Stimulated activated CD4-positive, alpha-beta T cell treated with anti-CD3 and anti-CD28 coated beads, TNF-alpha, amount 100 ng/mL, for 48 hours (primary cell): ENCODE data around the gene XAF1.
"Not testable (repeated sequence)": the region's sequence is repeated elsewhere in the genome, so short reads cannot be mapped to it uniquely, and the experiment has no call there.

Experiments used
- DNase-seq, 3 donors: peaks; one replicate each; pipeline ENCODE4 v3.0.0-alpha.2; 2020; ENCODE audit warnings: low read depth in 3 of 3

The XAF1 gene

DNA sequence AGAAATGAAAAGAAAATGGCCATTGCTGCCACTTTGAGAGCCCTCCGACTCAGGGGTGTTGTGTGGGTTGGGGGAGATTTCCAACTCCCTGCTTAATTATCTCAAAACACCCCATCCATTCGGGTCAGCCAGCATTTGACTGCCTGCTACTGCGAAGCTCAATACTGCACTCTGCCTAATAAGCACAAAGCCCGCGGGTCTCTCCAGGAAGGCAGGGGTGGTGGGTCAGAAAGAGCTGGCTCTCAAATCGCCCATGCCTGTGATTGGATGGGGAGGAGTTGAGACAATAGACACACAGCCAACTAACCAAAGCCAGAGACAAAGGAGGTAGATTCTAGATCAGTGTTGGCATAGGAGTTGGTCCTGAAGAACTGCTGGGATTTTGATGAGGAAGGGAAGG is 2.3 kb upstream of the XAF1 start:
- no peak for DNase-seq

DNA sequence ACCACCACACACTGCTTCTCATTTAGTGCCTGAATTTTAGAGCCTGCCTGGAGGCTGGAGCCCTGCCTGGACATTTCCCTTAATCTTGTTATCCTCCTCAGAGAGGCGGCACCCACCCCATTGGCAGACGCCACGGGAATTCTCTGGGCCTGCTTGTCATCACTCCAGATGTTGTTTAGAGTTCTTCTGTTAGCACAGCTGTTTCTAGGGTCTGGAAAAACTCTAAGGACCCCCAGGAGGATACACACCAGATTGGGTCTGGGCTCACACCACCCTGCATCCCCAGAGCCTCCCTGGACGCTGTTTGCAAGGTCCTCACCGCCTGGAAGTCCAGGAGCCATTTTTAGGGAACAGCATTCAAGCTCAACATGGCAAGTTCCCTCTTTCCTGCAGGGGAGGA is 565 bp upstream of the XAF1 start:
- DNase-seq = no peak

GRCh38 chr17:6756425-6757031 is 682 bp downstream of the XAF1 start:
- DNase-seq = no peak

GRCh38 chr17:6757747-6758146 is 1.9 kb downstream of the XAF1 start:
- DNase-seq = no peak

- no peak for DNase-seq
Measured at GRCh38 chr17:6761779-6762178, 5.9 kb downstream of the XAF1 start.

DNA sequence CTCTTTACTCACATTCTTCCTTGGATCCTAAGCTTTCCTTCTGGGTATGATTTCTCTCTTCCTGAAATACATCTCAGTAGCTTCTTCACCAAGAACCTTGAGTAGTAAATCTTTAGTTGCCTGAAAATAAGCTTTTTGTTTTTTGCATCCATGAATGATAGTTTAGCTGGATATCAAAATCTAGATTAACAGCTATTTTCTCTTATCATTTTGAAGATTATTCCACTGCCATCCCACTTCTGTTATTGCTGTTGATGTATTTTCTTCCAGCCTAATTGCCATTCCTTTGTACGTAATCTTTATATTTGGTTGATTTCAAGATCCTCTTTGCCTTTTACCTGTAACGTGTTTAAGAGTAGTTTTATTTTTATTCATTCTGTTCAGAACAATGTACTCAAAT is 12.6 kb downstream of the XAF1 start:
- DNase-seq = no peak

GRCh38 chr17:6772016-6772415 is 16.2 kb downstream of the XAF1 start:
- no peak for DNase-seq

- DNase-seq = not testable (repeated sequence)
Measured at GRCh38 chr17:6774906-6775305, 19.1 kb downstream of the XAF1 start.

DNA sequence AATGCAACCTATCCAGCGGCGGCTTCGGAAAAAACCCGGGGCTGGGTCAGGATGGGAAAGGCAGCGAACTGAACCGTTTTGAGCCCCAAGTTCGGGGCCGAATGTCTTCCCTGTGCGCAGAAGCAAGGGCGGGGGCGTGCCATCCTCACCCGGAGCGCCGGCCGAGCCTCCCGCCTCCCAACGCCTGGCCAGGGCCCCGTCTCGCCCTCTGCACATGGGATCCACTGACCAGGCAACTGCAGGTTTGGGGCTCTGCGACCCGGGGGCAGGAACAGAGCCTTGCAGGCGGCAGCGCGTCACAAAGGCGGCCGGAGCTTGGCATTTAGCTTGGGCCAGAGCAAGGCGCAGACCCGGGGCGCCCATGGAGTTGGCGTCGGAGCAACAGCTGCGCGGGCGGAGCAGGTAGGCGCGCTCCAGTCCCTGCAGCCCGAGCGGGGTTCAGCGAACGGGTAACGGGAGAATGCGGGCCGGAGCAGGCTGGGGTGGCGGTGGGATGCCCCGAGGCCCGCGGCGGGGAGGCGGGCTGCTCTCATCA is 20.1 kb downstream of the XAF1 start, which contains the start of gene FBXO39:
TSS of gene FBXO39 (plus strand) at position 345 of the 535 bp plus-strand sequence. CDS start 3,654 bp downstream, outside the sequence.
- no peak for DNase-seq

DNA sequence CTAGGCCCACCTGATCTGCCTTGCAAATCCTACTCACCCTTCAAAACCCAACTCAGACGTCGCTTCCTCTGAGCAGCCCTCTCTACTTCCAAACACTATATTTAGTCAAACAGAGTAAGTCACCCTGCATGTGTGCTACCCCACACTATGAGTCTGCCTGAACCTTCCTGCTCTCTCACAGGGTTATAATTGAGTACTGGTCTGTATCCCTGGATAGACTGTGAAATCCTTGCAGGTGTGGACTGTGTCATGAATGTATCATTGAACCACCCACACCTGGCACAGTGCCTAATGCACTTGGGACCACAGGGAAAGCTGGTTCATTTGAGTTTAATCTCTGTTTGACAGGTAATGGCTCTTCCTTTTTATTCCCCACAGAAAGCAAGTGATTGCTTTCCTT is 23.6 kb downstream of the XAF1 start:
- DNase-seq = no peak

GRCh38 chr17:6780001-6780400 is 24.2 kb downstream of the XAF1 start:
- DNase-seq = no peak

GRCh38 chr17:6780886-6781285 is 25.0 kb downstream of the XAF1 start:
- DNase-seq = no peak

DNA sequence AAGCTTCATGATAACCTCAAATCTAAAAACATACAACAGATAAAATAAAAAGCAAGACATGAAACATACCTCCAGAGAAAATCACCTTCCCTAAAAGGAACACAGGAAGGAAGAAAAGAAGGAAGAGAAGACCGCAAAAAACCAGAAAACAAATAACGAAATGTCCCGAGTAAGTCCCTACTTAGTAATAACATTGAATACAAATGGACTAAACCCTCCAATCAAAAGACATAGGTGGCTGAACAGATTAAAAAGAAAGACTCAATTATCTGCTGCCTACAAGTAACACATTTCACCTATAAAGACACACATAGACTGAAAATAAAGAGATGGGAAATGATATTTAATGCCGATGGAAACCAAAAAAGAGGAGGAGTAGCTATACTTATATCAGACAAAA is 26.4 kb downstream of the XAF1 start:
- DNase-seq = no peak

GRCh38 chr17:6786618-6787017 is 30.8 kb downstream of the XAF1 start:
- DNase-seq = no peak

DNA sequence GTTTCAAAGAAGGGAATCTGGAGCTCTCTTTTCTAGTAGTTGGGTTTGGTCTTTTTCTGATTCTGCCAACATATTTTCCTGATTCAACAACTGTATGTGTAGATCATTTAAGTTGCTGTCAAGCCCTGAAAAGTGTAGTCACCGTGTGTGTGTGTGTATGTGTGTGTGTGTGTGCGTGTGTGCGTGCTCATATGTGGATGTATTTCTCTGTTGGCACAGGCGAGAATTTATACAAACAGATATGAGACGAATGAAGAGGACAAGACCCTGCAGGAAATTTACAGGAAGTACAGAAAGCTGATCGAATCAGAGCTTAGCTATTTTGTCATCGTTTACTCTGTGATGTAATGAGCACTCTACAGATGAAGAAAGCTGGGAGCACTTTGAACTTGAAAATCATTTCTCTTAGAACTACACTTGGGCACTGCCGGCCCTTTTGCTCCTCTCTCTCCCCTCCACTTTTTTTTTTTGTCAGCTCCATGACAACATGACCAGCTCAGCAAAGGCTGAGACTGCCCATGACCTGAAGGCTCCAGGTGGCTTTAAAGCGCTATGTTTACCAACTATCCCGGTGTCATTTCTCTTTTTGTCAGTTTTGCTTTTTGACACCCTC is 31.3 kb downstream of the XAF1 start:
- no peak for DNase-seq

DNA sequence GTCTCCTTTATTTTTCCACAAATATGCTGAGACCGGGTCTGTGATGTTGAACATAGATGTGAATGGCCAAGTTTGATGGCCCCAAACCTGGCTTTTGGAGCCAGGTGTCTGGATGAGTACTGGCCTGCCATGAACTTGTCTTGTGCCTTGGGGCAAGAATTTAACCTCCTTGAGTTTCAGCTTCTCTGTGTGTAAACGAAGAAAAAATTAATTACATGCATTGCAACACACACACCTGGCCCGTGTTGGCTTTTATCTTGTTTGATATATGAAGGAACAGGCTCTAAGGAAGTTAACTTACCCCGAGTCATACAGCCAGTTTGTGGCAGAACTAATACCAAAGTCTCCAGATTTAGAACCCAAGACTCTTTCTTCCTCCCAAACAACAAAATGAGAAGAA is 33.3 kb downstream of the XAF1 start:
- DNase-seq = no peak

DNA sequence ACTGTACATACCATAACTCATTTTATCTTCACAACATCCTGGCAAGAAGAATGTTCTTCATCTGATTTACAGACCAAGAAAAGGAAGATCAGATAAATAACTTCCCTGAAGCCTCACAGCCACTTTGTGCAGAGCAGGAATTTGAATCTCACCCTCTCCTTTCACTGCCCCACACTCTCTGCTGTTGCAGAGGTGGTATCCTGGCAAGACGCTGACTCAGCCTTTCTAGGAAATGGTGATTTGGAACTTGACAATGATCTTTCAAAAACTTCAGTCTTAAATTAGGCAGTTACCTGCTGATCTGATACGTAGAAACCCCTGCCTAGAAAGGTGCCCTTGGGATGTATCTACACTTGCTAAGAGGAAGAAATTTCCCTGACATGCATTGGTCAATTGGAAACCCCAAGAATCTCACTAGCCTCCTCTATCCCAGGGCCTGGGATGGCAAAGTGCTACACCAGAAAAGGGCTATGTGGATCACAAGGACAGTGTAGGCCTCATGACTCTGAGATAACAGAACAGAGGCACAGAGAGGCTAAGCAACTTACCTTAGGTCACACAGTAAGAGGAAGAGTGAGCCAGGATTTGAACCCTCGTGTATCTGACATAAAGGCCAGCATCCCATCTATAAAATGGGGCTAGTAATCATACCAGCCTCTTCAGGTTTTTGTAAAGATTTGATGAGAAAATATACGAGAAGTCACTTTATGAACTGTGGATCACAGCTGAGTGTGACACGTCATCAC is 38.1 kb downstream of the XAF1 start:
- DNase-seq = no peak

DNA sequence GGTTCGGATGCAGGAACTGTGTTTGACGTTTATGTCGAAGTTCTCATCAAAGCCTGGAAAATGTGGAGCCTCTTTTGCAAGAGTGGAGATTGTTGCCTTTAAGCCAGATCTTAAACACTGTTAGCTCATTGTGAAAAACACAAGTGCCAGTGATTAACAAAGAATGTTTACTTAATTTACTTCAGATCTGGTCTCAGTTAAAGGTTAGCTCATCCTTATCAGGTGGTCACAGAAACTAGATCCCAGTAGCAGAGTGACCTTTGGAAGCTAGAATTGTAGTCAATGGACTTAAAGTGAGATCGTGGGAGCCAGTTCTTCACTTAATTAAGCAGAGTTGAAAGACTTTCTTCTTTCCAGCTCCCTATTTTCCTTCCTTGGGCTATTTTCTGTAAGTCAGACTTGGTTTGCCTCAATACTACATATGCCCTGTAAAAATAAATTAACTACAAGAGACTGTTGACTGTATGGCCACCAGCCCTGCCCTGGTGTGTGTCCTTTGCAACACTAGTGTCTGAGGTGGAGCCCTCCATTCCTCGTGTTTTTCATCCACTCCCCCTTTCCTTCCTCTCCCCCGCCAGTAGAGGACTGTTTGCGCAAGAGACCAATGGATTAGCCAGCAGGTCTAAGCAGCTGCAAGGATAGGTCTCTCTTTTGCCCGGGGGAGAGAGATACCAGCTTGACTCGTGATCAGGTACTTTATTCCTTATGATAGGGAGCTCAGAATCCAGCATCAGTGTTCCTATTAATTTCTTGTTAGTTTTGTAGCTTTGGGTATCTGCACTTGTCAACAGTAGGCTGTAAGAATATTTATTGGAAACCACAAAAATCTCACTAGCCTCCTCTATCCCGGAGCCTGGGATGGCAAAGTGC is 40.4 kb downstream of the XAF1 start:
- DNase-seq = no peak

DNA sequence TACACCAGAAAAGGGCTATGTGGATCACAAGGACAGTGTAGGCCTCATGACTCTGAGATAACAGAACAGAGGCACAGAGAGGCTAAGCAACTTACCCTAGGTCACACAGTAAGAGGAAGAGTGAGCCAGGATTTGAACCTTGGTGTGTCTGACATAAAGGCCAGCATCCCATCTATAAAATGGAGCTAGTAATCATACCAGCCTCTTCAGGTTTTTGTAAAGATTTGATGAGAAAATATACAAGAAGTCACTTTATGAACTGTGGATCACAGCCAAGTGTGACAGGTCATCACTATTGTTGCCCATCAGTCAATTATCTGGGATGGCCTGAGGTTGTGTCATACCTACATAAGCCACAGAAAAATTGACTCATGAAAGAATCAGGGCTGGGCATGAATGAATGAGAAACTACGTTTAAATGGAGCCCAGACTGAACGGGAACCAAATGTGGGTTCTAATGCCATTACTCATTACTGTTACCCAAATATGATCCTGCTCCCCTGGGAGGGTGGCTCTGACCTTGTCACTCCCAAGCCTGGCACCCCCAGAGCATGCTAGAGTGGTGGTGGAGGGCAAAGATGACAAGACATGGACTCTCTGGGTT is 41.1 kb downstream of the XAF1 start:
- DNase-seq = no peak

DNA sequence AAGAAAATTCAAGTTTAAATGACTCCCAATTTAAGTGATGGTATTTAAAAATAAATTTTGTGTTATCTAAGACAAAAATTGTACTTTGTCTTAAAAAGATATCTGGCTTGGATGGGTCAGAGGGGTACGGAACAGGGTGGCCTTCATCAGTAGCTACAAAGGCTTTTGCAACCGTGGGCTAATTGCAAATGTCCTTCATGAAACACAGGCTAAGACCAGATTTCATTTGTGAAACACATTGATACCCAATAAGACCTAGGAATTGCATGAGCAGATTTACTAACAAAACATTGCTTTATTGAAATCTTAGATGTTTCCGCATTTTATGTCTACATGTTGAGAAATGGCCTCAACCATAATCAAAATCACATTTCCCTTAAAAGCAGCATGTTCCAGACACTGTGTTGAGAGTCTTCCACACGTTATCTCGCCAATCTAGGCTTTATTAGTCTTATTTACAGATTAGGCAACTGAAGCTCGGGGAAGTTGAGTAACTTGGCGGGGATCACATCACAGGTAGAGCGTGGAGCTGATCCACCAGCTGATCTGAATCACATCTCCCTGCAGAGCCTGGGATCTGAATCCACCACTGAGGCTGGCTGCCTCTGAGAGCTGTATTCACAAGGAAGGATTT is 42.0 kb downstream of the XAF1 start:
- no peak for DNase-seq

GRCh38 chr17:6799738-6800137 is 43.9 kb downstream of the XAF1 start:
- no peak for DNase-seq
